GM19452 (cell line): ENCODE data around the gene KIF16B.
A peak's percentile ranks its signal among the peaks of the same experiment; 100 is the strongest.

Experiments
- ATAC-seq: cut with Tn5 transposase; IDR thresholded peaks from one replicate; pipeline ENCODE4 v1.9.1; 2021; ENCODE audit not compliant: unreplicated experiment

Gene KIF16B

DNA sequence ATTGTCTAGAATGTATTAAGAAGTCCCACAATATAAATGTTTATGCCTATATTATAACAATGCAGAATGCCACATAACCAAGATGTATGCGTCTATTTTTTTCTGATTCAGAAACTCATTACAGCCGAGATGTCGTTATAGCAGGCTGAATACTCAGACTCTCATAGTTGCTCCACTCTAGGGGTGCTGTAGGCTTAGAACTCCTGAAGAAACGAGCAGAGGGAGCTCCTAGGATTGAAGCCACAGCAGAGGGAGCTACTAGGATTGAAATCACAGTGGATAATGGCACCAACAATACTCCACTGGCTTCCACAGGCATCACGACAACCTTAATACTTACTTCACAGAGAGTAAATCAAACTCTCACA lies 208.9 kb downstream of the KIF16B start:
- no peak for ATAC-seq

DNA sequence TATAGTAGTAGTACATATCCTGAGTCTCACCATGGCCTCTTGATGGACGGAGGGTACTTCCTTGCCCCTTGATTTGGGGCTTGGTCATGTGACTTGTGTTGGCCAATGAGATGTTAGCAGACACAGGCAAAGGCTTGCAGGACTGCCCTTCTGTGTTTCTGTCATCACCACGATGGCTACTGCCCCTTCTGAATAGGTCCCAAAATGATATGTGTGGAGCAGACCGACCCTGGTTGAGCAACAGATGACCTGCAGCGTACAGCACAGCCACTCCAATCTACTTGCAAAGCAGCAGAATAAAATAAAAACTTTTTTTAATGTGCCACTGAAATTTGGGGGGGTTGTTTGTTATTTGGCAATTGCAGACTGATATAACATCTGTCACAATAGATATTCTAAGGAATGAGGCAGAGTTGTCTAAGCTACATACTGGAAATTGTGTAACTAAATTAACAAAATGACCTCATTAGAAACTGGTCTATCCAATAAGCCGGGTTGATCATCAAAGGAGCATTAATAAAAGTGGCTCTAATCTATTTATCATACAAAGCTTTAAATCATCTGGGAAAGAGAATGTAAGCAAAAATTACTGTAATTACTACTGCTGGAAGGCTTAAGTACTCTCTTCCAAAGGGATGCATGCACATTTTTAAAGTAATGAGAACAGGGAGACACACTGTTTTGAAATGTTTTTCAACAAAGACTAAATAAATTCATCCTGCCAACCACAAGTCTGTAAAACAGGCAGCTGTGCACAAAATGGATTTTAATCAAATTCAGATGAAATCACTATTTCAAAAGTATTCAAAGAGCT lies 209.5 kb downstream of the KIF16B start:
- ATAC-seq: no peak

DNA sequence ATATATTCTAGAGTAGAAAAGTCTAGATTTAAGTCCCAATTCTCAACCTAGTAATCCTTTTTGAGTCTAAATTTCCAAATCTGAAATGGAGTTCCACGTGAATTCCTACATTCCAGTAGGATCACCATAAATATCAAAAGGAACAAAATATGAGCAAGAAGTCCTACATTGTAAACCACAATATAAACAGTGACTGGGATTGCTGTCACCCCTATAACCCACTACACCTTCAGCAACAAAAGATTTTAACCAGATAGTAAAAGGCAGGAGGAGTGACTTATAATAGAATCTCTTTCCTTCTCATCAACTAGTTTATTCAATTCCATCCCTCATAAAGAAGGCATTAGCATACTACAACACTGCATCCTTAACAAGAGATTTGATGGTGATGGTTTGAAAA lies 210.6 kb downstream of the KIF16B start:
- ATAC-seq: no peak

DNA sequence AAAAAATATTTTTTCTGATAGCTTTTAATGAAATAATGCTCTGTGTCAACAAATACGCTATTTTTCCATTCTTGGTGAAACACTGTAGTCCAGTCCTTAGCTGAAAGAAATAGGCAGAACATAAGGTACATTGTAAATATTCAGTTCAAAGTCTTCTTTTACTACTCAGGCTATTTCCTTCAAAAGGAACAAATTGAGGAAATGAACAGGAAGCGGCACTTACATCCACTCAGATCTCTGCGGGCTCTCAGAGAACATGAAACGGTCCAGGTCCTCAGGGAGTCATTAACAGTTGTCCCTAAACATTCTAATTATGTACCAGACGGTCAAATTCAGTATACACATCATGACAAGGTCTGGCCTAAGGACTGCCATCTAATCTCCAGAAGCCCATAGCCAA lies 212.6 kb downstream of the KIF16B start:
- ATAC-seq: no peak

DNA sequence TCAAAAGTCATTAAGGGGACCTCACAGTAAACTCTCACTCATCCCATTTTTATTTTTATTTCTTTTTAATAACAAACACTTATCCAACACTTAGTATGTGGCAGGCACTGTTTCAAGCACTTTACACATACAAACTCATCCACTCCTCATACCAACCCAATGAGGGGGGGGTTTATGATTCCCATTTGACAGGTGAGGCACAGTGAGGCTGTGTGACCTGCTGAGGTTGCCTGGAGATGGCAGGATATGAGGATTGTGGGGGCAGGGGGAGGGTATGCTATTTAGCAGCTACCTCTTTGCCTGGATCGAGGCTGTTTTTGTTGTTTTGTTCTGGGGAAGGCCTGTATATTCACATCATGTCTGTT lies 219.8 kb downstream of the KIF16B start:
- no peak for ATAC-seq

DNA sequence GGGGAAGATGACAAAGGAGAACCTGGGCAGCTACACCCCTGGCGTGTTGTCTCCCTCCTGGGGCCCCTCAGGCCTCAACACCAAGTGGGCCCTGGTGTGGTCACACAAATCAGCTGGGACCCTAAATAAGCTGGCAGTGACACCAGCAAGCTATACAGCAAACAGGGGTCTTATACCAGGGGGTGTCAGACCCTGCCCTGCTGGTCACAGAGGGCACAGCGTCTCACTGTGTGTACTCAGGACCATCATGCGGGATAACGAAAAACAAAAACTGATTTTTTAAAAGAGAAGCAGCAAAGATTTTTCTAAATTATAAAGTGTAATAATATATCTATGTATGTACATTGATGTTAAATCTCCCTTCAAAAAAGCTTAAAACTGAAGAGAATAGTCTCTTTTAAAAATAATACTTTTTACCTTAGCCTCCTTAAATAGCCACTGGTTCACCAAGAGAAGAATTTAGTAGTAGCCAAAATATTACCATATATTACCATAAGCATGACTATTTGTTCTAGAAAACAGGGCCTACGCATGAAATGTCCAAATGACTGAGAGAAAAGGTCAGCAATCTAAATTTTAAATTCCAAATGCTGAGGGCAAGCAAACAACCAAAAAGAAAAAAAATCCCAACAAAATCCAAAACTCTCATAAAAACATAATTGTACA lies 220.4 kb downstream of the KIF16B start:
- ATAC-seq: no peak

DNA sequence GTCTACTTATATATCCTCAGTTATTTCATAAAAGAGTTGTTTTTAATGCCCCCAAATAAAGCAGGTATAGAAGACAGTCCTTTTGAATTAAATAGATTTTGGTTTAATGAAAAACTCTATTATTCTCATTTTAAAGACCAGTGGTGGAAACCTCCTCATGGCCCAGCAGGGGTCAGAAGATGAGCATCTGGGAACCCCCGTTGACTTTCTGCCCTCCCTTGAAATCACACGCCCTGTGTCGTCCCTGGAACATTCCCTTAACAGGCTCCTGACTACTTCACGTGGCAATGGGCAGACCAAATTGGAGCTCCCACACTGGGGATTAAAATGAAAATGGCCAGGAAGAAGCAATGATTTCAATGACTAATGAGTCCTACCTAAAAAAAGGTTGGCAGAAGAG lies 220.9 kb downstream of the KIF16B start:
- no peak for ATAC-seq

DNA sequence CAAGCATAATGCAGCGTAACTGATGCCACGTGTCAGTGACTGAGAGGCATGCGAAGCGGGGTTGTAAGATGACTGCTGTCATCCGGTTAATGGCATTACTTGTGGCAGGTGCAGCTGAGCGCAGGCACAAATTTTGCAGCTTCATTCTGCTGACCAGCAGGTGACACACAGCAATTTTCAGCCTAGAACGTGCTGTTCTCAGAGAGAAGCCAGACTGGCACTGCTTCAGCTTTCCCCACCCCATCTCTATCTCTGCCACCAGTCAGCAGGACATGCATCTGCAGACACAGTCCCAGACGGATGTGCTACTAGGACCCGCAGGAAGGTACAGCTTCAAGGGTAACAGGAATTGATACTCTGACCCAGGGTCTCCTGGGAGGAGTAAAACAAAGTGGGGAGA lies 221.8 kb downstream of the KIF16B start:
- ATAC-seq: no peak

DNA sequence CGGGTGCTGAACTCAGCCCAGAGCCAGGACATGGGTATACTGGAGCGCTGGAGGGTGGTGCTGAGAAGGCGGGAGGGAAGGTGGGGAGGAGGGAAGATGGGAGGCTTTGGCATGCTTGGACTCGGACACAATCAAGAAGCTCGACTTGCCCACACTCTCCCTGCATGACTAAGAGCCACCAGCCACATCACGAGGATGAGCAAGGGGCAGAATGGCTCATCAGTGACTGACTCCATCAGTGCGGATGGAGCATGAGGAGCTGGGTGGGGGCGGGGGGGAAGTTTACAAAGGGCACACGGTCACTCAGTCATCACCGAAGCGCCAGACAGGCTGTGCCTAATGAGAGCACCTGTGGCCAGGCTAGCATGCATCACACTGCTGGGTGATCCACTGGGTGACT lies 222.8 kb downstream of the KIF16B start:
- no peak for ATAC-seq

DNA sequence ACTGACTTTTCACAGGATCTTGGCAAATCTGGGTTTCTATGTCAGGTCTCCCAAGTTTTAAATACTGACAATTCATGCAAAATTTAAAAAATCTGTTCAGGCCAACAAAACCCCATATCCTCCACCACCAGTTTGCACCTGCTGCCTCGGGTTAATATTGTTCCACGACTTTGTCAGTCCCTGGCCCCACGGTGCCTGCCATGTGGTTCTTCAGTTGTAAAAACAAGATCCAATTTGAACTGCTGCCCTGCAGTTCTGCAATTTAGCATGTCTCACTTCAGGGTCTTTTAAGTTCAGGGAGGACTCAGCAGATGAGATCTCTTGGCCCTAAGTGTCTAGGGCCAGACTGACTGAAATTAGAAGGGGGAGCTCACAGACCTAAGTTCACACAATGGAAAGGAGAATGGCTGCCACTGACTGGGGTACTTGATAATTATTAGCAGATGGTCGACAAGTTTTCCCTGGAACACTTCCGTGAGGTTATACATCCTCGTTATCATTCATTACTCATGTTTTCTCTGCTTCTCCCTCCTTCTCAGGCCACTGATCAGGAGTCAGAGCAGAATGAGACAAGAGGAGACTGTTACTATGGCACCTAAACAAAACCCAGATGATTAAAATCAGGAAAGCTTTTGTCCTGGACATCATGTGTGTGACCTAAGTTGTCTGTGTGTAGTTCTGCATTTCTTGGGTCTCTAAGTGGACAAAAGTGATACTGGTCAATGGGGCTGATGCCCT lies 223.6 kb downstream of the KIF16B start:
- no peak for ATAC-seq

DNA sequence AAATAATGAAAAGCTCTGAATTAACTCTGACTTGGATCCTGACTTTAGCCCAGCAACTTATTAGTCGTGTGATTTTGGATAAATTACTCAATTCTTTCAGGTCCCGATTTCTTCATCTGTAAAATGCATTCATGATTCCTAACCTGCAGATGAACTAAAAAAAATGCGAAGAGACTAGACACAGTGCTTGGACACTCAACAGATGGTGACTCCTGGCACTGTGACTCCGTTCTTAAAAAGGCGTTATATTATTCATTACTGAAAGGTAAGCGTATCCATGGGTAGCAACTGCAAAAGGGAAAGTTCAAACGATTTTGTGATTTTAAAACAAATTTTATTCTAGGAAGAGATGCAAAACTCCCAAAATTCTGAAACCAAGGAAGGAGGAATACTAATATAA lies 226.3 kb downstream of the KIF16B start:
- no peak for ATAC-seq

DNA sequence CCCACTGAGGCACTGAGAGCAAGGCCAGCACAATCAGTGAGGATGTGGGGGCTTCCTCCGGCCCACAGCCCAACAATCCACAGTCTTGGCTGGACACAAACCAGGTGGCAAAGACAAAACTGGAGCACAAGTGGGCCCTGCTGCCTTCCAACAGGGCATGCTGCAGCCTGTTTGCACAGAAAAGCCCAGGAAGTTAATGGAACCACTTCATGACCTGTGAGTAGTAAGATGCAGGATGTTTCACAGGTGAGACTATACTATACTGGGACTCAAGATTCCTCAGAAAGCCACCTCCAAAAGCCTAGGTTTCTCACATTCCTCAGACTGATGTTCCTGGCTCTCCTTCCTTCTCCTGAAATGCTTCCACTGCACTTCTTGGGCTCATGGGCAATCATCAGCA lies 235.5 kb downstream of the KIF16B start:
- no peak for ATAC-seq

DNA sequence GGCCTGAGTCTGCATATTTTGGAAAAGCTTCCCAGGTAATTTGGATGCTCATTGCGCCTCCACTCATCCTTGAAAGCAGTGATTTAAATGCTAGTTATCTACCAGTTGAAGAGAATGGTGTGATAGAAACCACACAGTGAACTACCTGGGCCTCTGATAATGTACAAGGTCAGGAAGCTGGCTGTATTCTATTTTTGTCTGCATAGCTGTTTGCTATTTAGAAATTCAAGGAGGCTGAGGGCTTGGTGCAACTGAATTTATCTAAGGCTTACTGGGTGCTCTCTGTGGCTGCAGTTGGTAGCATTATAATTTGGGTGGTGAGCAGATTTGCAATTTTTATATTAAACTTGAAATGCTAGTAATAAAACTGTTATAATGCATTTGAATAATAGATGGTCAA lies 245.6 kb downstream of the KIF16B start:
- no peak for ATAC-seq

DNA sequence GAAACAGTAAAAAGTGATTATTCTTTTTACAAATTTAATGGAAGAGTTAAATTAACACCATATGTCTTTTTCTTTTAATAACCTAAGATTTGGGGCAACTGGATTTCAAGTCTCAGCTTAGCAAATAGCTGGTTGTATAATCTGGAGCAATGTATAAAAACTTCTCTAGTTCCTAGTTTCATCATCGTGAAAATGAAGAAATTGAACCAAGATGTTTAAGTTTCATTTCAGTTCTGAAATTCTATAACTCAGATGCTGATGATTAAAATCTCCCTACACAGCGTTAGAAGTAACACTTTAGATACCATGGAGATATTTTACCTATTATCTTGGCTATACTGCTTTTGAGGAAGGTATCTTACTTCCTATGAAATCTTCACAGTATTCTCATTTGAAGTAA lies 252.0 kb downstream of the KIF16B start:
- no peak for ATAC-seq

DNA sequence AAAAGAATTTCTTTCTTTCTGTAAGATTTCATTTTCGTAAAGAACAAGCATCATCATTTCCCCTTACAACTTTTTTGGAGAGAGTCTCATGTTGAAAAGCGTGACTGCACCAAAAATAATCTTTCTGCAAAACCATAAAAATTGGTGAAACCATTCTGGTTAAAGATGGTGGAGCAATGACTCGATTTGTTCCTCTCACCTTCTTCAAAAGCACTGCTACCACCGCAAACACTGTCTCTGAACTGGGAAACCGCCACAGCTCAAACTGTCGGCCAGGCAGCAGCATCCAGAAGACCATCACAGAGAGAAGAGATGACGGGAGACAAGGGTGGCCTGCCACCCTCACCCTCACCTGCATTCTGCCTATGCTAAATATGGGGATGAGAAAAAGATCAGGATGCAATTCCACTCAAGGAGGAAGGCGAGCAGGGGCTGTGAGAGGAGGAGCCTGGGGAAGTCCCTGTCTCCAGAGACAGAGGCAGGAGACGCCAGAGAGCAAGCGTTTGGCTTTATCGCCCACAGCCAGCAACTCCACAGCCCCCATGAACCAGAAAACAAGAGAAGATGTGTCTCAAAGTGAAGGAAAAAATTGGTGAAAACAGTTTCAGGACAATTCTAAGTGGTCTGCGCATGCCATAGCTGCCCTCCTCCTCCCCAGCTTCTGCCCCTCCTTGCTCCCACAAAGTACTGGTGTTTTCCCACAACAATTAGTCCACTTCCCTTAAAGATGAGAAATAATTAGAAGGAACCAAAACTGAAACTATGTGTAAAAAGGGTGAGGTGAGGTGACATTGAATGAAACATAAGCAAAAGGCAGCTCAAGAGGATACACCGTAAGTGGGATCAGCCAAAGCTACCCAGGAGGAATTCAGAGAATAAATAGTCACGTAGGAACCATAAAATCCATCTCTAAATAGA lies 255.5 kb downstream of the KIF16B start:
- peak; percentile 41 for ATAC-seq

DNA sequence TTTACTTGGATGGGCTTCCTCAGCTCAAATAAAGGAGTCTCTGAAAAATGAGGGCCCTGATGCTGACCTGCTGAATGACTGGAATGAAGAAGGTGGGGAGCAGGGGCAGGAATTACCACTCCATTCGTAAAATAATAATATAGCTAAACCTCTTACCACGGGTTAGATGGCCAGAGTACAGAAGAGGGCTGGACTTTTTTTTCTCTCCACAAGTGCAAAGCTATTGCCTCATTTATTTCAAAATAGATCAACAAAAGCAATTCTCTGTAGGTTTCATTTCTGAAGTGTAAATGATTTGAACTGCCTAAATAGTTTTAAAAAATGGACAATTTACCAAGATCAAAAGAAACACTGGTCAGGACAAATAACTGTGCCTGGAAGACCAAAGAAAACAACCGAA lies 256.7 kb downstream of the KIF16B start:
- no peak for ATAC-seq

DNA sequence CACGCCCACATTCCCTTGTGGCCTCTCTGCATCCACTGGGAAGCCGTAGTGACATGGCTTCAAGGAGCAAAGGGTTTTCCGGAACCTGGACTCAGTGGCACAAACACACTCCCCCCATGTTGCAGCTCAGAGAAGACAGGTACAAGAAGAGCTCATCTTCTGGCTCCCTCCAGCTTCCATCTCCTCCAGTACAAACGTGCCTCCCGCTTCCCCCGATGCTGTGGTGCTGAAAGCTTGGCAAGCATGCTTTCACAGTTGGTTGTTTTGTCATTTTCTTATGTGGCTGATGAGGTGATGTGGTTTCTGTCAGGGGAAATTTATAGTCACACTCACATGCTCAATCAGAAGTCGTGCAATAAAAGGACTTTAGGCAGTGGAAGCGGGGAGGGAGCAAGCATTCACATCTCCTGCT lies 258.5 kb downstream of the KIF16B start:
- ATAC-seq: no peak

DNA sequence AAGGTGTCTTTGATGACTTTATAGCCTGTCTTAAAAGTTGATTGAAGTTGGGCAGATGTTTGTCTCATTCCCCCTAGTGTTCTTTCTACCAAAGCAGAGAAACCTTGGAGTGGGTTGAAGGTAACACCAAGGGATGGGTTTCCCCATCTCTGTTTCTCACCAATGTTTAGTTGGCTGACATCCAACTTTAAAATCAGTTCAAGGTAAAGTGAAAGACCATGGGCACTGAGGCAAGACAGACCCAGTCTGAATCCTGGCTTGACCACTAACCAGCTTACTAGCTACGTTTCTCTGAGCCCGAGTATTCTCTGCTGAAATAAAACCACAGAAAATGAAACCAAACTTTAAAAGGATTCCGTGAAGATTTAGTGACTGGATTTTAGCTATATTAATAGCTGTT lies 258.9 kb downstream of the KIF16B start:
- no peak for ATAC-seq

DNA sequence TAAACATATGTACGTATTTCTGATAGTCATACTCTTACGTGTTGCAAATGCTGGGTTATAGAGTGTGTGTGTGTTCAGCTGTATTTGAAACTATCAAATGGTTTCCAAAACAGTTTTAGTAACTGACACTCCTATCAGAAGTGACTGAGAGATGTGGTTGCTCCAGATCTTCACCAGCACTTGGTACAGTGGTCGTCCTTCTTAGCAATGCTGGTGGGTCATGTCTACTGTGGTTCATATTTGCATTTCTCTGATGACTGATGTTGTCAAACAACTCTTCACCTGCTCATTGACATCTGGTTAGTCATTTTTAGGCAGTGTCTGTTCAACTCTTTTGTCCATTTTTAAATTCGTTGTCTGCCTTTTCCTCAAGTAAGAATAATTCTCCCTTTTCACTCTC lies 259.3 kb downstream of the KIF16B start:
- ATAC-seq: no peak

DNA sequence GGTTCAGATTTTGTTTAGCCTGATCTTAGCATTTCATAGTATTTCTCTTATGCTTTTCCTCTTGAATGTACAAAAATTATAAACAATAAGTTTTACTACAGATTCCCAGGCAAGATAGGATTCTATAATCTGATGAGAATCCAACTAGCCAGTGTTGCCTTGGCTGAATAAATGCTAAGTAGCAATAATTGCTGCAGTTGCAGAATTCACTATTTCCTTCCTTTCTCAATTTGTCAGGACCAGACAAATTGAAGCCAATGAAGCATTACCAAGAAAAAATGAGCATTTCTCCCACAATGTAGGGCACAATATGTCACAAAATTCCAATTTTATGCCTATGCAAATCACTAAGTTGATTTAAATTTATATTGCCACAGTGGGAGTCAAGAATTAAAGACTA lies 260.2 kb downstream of the KIF16B start:
- ATAC-seq: no peak

DNA sequence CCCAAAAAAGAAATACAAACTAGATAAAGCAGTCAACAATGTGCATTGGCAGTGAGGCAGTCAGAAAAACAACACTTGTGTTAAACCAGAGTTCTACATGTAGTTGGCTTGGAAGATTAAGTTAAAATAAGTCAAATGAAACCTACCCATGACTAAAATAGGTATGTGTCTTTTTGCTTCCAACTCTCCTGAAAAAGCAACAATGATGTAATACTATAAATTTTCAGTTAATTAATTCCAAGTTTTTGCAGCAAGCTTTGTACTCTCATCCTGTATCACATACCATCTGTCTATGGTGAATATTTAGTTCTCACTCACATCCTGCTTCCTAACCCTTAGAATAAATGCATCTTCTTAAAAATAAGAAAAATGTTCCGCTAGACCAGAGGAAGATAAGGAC lies 261.5 kb downstream of the KIF16B start:
- ATAC-seq: no peak
